GM19467 (cell line): ENCODE data around the gene HIRA.

Source experiments
- ATAC-seq: cut with Tn5 transposase; IDR thresholded peaks from one replicate; pipeline ENCODE4 v1.9.1; 2021; ENCODE audit warnings: mild to moderate bottlenecking, moderate library complexity; ENCODE audit not compliant: unreplicated experiment

HIRA gene

GRCh38 chr22:19412478-19412877 lies 19.1 kb downstream of the HIRA start:
- no peak for ATAC-seq

- no peak for ATAC-seq
Measured at GRCh38 chr22:19411690-19412045, 19.9 kb downstream of the HIRA start.

- no peak for ATAC-seq
Measured at GRCh38 chr22:19410941-19411689, 20.4 kb downstream of the HIRA start.

GRCh38 chr22:19407649-19408606 lies 23.6 kb downstream of the HIRA start:
- ATAC-seq, result no peak

- ATAC-seq, result no peak
Measured at GRCh38 chr22:19406846-19407245, 24.7 kb downstream of the HIRA start.

GRCh38 chr22:19406281-19406811 lies 25.2 kb downstream of the HIRA start:
- ATAC-seq, result no peak

- ATAC-seq, result no peak
Measured at GRCh38 chr22:19405652-19406051, 25.9 kb downstream of the HIRA start.

- no peak for ATAC-seq
Measured at GRCh38 chr22:19405133-19405532, 26.4 kb downstream of the HIRA start.

GRCh38 chr22:19404676-19405075 lies 26.9 kb downstream of the HIRA start:
- no peak for ATAC-seq

- ATAC-seq, result no peak
Measured at GRCh38 chr22:19402642-19403191, 28.8 kb downstream of the HIRA start.

GRCh38 chr22:19401483-19401882 lies 30.1 kb downstream of the HIRA start:
- ATAC-seq, result no peak

GRCh38 chr22:19400881-19401280 lies 30.7 kb downstream of the HIRA start:
- ATAC-seq, result no peak

- no peak for ATAC-seq
Measured at GRCh38 chr22:19398652-19399051, 32.9 kb downstream of the HIRA start.

- no peak for ATAC-seq
Measured at GRCh38 chr22:19398206-19398605, 33.3 kb downstream of the HIRA start.

GRCh38 chr22:19397734-19398104 lies 33.8 kb downstream of the HIRA start:
- ATAC-seq, result no peak

GRCh38 chr22:19396934-19397733 lies 34.4 kb downstream of the HIRA start:
- no peak for ATAC-seq

GRCh38 chr22:19396561-19396933 lies 35.0 kb downstream of the HIRA start:
- ATAC-seq, result no peak

- no peak for ATAC-seq
Measured at GRCh38 chr22:19395276-19395675, 36.3 kb downstream of the HIRA start.

GRCh38 chr22:19394274-19395050 lies 37.1 kb downstream of the HIRA start:
- ATAC-seq, result no peak

- no peak for ATAC-seq
Measured at GRCh38 chr22:19393704-19394103, 37.8 kb downstream of the HIRA start.
